GM21447 (cell line): ENCODE data around the gene CRY2.
"Not testable (repeated sequence)": the region's sequence is repeated elsewhere in the genome, so short reads cannot be mapped to it uniquely, and the experiment has no call there.

Source experiments
- ATAC-seq: cut with Tn5 transposase; IDR thresholded peaks from one replicate; pipeline ENCODE4 v1.9.1; 2021; ENCODE audit not compliant: unreplicated experiment

Gene CRY2

GRCh38 chr11:45811571-45812290 lies 35.5 kb upstream of the CRY2 start:
- ATAC-seq = no peak

DNA sequence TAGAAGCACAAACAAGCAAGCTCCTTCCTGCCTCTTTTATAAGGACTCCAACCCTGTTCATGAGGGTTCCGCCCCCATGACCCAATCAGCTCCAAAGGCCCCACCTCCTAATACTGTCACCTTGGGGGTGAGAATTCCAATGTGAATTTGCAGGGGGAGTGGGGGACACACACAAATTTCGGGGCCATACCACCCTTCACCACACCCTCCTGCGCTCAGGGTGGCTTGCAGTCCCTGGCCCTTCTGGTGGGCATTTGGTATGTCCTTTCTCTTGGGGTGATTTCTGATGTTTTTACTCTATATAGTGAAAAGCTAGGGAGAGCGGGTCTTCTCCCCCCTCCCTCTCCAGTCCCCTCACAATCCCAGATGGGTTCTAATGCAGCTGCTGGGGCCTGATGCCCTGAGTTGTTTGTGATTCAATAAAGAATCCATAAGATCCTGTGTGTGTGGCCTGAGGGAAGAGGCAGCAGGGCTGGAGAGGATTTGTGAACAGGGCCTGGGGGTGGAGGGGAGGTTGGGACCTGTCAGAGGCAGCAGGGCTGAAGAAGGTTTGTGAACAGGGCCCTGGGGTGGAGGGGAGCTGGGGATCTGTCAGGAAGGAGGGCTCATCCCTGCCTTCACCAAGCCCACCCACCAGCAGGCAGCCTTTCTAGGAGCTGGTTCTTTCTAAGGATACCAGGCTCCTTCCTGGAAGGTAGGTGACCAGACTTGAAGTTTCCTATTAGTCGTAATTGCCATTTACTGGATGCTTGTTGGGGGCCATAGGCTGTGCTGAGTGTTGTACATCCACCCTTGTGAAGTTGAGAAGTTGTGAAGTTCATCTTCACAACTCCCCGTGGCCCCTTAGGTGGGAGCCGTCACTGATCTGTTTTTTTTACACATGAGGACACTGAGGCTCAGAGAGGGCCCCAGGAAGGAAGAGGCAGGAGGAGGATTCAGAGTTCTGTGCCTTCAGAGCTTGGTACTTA lies 34.4 kb upstream of the CRY2 start:
- ATAC-seq = no peak

GRCh38 chr11:45815747-45816146 lies 31.5 kb upstream of the CRY2 start:
- ATAC-seq = no peak

DNA sequence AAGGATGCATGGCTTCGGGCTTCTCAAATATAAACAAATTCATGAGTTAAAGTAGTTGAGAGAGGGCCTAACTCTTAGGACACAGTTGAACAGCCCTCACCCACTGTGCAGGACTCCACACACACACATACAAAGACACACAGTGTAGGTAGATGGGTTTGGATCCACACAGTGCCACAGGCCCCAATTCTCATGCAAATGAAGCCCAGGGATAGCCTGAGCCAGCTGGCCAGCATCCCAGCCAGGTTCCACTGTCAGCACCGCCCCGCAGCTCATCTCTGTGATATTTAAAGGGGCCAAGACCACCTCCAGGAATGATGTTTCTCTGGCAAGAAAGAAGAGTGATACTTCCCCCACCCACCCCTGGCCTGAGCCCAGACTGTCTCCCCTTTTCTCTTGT lies 30.7 kb upstream of the CRY2 start:
- no peak for ATAC-seq

DNA sequence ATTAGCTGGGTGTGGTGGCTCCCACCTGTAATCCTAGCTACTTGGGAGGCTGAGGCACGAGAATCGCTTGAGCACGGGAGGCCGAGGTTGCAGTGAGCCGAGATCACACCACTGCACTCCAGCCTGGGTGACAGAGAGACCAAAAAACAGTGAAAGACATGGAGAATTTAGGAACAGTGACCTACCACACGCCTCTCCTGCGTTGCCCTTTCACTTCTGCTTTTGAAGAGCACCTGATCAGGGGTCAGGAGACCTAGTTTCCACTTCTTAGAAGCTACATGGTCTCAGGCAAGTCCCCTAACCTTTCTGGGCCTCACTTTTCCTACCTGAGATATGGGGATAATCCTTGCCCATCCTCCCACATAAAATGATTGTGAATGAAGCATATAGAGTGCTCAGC lies 30.1 kb upstream of the CRY2 start:
- peak; percentile 92 for ATAC-seq

GRCh38 chr11:45818961-45819605 lies 28.2 kb upstream of the CRY2 start:
- ATAC-seq = no peak

DNA sequence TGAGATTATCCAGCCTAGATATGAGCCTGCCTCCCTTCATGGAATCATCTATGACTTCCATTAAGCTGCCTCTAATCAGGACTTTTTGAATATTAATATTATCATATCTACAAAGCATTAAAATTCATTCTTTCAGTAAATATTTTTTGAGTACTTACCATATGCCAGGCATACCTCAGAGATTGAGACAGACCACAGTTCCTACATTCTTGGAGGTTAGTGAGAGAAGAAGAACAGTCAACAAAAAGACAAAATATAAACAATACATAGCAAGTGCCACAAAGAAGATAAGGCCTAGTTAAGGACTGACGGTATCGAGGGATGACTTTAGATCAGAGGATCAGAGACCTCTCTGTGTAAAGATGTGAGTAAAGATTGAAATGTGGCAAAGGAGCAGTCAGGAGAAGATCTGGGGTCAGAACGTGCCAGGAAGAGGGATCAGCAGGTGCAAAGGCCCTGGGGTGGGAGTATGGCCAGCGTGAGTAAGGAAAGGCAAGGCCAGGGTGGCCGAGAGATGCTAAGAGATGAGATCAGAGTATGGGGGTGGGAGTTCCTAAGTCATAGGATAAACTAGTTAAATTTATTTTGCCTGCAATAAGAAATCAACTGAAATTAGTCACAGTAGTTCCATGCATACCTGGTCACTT lies 26.9 kb upstream of the CRY2 start:
- ATAC-seq = no peak

DNA sequence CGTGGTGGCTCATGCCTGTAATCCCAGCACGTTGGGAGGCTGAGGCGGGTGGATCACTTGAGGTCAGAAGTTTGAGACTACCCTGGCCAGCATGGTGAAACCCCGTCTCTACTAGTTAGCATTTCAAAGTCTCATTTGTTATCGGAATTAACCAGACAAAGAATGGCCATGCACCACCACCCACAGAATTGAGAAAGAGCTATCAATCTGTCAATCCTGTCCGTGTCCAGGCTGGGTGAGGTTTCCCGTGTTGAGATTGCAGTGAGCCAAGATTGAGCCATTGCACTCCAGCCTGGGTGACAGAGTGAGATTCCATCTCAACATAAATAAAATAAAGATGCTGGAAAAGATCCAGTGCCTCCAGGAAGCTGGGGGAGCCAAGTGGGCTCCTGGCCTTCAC lies 20.8 kb upstream of the CRY2 start:
- not testable (repeated sequence) for ATAC-seq

DNA sequence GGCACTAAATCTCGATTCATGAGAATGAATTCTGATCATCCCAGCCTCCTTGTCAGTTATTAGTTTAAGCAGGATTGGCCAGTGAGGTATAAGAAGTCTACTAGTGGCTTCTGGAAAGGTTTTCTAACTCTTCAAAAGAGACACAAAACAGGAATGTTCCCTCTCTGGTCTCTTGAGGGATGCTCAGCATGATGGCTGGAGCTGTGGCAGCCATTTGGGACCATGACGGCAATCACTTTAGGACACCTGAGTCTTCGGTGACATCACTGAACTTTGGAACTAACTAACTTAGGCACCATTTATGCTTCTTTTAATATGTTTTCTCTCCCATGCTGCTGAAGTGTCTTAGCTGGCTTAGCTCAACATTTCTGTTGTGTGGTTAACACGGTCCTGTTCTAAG lies 20.2 kb upstream of the CRY2 start:
- ATAC-seq = no peak

DNA sequence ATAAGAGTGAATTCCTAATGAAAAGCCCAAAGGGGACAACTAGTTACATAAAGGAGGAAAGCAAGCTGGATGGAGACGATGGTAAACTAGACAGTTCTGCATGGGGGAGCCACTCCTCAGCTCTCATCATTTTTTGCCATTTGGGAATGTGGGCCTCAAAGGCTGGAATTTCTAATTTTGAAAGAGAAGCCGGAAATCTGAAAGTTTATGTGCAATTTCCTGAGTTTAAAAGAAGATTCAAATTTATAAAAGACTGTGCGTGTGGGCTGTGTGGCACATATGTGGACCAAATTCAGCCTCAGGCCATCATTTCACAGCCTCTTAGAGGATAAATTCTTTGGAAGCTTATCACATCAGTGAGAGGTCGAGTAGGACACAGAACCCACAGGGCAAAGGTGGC lies 18.3 kb upstream of the CRY2 start:
- no peak for ATAC-seq

DNA sequence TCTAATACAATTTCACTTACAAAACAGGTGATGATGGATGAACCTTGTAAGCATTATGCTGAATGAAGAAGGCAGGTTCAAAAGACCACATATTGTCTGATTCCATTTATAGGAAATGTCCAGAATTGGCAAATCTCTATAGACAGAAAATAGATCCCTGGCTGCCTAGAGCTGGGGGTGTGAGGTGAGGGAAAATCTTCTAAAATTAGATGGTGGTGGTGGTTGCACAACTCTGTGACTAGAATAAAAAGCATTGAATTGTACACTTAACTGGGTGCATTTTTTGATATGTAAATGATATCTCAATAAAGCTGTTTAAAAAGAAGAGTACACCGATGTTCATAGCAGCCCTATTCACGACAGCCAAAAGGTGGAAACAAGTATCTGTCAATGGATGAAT lies 16.7 kb upstream of the CRY2 start:
- no peak for ATAC-seq

GRCh38 chr11:45832811-45833441 lies 14.3 kb upstream of the CRY2 start:
- no peak for ATAC-seq

DNA sequence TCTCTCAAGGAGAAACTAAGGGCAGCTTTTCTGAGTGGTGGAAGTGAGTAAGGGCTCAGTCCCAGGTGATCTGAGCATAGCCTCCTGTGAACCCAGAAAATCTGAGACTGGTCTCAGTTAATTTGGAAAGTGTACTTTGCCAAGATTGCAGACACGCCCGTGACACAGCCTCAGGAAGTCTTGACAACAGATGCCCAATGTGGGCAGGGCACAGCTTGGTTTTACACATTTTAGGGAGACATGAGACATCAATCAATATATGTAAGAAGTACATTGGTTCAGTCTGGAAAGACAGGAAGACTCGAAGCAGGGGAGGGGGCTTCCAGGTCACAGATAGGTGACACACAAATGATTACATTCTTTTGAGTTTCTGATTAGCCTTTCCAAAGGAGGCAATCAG lies 13.5 kb upstream of the CRY2 start:
- ATAC-seq = no peak

- ATAC-seq = no peak
Observed at GRCh38 chr11:45834298-45834756, 12.9 kb upstream of the CRY2 start.

DNA sequence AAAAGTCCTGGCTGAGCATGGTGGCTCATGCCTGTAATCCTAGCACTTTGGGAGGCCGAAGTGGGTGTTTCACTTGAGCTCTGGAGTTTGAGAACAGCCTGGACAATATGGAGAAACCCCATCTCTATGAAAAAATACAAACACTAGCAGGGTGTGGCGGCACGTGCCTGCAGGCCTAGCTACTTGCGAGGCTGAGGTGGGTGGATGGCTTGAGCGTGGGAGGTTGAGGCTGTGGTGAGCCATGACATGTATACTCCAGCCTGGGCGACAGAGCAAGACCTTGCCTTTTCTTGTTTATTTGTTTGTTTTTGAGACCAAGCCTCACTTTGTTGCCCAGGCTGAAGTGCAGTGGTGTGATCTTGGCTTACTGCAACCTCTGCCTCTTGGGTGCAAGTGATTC lies 8.1 kb upstream of the CRY2 start:
- ATAC-seq = no peak

DNA sequence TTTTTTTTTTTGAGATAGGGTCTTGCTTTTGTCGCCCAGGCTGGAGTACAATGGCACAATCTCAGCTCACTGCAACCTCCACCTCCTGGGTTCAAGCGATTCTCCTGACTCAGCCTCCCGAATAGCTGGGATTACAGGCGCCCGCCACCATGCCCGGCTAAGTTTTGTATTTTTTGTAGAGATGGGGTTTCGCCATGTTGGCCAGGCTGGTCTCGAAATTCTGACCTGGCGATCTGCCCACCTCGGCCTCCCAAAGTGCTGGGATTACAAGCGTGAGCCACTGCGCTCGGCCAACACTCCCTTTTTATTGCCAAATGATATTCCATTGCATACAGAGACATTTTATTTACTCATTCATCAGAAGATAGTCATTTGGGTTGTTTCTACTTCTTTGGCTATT lies 7.0 kb upstream of the CRY2 start:
- not testable (repeated sequence) for ATAC-seq

- ATAC-seq = no peak
Observed at GRCh38 chr11:45843158-45843924, 3.9 kb upstream of the CRY2 start.

DNA sequence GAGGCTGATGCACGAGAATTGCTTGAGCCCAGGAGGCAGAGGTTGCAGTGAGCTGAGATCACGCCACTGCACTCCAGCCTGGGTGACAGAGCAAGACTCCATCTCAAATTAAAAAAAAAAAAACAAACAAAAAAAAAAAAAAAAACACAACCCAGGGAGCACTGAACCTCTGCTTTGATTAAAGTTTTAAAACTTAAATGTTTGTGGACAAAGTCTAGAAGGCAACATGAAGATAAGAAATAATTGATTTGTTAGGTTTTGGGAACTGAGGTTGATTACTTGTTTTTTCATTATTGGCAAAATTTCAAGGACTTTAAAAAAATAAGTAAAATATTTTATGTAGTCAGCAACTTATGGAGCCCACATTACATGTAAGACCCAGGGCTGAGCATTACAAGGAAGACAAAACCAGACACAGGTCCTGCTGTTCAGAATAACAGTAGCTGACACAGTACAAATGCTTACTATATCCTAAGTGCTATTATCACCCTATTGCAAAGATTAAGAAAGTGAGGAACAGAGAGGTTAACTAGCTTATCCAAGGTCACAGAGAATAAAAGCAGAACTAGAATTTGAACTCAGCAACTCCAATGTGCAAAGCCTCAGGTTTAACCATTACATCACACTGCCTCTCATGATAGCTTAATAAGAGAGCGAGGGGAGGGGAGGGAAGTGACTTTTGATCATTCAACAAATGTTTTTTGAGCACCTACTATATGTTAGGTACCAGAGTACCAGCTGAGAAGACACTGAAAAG lies 2.3 kb upstream of the CRY2 start:
- no peak for ATAC-seq

GRCh38 chr11:45846174-45846675 lies 1.1 kb upstream of the CRY2 start:
- no peak for ATAC-seq
